Epithelial cell of esophagus (primary cell): ENCODE data around the gene TIAM2.

ENCODE experiments used
- DNase-seq: peaks from one replicate; pipeline ENCODE4 v3.0.0; 2010; ENCODE audit warnings: low read depth
- H3K4me3 ChIP-seq: 2 replicates; pipeline ENCODE4 v1.5.1; 2011; ENCODE audit warnings: mild to moderate bottlenecking, low read length, control low read depth
- TF ChIP-seq, protein P1 (sequence below): IDR thresholded peaks from 2 replicates; pipeline ENCODE4 v1.5.1; 2011; ENCODE audit warnings: low read depth, mild to moderate bottlenecking, low read length, control low read depth, inconsistent platforms; ENCODE audit not compliant: insufficient read depth; ENCODE audit errors: missing control alignments

TIAM2 gene

DNA sequence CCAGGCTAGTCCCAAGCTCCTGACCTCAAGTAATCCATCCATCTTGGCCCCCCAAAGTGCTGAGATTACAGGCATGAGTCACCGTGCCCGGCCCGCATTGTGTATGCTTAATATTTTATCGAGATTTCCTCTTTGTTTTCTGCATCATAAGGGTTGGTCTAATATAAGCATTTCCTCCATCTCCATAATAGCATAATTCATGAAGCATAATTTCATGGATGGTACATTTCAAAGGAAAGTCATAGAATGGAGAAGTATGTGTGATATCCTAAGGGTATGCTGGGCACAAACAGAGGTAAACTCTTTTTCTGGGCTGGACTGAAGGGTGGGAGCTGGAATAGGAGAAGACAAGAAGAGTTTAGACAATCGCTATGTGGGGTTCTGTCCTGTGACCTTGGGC, 17.5 kb upstream of the TIAM2 start:
- H3K4me3 ChIP-seq = no peak overlapping the region
- DNase-seq = no peak
- TF ChIP-seq, protein P1, sequence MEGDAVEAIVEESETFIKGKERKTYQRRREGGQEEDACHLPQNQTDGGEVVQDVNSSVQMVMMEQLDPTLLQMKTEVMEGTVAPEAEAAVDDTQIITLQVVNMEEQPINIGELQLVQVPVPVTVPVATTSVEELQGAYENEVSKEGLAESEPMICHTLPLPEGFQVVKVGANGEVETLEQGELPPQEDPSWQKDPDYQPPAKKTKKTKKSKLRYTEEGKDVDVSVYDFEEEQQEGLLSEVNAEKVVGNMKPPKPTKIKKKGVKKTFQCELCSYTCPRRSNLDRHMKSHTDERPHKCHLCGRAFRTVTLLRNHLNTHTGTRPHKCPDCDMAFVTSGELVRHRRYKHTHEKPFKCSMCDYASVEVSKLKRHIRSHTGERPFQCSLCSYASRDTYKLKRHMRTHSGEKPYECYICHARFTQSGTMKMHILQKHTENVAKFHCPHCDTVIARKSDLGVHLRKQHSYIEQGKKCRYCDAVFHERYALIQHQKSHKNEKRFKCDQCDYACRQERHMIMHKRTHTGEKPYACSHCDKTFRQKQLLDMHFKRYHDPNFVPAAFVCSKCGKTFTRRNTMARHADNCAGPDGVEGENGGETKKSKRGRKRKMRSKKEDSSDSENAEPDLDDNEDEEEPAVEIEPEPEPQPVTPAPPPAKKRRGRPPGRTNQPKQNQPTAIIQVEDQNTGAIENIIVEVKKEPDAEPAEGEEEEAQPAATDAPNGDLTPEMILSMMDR = no peak

DNA sequence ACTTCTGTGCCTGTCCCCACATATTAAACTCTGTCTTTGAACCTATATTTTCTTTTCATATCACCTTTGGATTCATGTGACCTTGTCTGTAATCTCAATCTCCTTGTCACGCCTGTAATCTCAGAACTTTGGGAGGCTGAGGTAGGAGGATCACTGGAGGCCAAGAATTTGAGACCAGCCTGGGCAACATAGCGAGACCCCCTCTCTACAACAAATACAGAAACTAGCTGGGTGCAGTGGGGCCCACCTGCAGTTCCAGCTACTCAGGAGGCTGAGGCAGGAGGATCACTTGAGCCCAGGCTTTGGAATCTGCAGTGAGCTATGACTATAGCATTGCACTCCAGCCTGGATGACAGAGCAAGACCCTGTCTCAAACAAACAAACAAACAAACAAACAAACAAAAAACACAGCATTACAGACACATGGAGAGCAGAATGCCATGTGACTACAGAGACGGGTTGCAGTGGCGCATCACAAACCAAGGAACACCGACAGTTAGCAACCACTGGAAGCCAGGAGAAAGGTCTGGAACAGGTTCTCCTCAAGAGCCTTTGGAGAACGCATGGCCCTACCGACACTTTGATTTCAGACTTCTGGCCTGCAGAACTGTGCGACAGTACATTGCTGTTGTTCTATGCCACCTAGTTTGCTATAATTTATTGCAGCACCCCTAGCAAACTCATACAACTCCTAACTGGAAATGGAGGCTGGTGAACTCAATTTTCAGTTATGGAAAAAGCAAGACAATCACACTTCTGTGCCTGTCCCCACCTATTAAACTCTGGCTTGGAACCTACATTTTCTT, 14.6 kb upstream of the TIAM2 start:
- no peak overlapping the region for H3K4me3 ChIP-seq
- DNase-seq = no peak
- TF ChIP-seq, protein P1 = no peak

GRCh38 chr6:154981079-154981870, 13.8 kb upstream of the TIAM2 start:
- DNase-seq = peak; percentile 77
- TF ChIP-seq, protein P1 = no peak

GRCh38 chr6:154984146-154984545, 11.0 kb upstream of the TIAM2 start:
- TF ChIP-seq, protein P1 = no peak
- no peak for DNase-seq
- H3K4me3 ChIP-seq = no peak overlapping the region

More at GRCh38 chr6:154981079-154981870, 13.8 kb upstream of the TIAM2 start:
- no peak overlapping the region for H3K4me3 ChIP-seq

DNA sequence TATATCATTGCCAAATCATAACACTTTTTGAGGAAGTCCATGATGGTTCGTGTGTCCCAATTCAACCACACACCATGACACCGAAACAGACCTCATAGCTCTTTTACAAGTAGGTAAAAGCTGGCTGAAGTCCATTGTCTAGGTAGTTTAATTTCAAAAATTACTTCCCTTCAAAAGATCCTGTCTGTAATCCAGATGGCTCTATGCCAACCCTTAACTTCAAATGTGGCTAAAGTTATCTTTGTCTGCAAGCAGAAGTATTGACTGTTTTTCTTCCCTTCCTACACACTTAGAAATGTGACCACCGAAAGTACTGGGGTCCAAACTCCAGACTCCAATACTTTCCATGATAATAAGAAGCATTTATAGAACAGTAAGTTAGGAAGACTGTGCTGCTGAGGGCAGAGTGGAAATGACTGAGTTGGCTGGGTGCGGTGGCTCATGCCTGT, 8.3 kb upstream of the TIAM2 start:
- DNase-seq = no peak
- H3K4me3 ChIP-seq = no peak overlapping the region
- TF ChIP-seq, protein P1 = no peak

DNA sequence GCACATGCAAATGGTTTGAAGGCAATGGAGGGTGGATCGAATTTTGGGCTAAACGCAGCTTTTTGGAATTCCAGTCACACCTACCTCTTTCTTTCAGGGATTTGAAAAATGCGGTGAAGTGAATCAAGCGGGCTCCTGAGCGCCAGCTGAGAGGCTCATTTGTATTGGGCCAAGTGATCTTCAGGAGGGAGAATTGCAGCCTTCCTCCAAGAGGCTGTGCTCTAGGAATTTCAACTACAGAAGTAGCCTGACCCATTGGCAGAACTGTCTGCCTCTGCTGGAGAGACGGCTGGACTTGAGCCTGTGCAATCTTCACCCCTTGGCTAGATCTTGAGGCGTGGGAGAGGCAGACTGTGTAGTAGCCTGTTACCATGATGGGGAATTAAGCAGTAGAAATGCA, 5.7 kb upstream of the TIAM2 start:
- no peak for DNase-seq
- TF ChIP-seq, protein P1 = no peak
- H3K4me3 ChIP-seq = no peak overlapping the region
